Suprapubic skin (tissue), 3 donors: ENCODE data around the gene ANKRD9.

Source experiments
- POLR2A ChIP-seq, 2 donors: fragments of 450-650 bp; IDR thresholded peaks; one replicate each; pipeline ENCODE4 v1.6.1; 2017; ENCODE audit warnings: antibody characterized with exemption in 2 of 2, mild to moderate bottlenecking in 2 of 2, moderate library complexity in 2 of 2
- TF ChIP-seq, protein P1 (sequence below), 2 donors: fragments of 200-600 bp in 1 of 2; fragments of 450-650 bp in 1 of 2; sonication (generic) in 1 of 2; IDR thresholded peaks; one replicate each; pipeline ENCODE4 v1.5.1; 2016 to 2019; ENCODE audit warnings: antibody characterized with exemption in 2 of 2, mild to moderate bottlenecking in 1 of 2, moderate library complexity in 1 of 2

DNA sequence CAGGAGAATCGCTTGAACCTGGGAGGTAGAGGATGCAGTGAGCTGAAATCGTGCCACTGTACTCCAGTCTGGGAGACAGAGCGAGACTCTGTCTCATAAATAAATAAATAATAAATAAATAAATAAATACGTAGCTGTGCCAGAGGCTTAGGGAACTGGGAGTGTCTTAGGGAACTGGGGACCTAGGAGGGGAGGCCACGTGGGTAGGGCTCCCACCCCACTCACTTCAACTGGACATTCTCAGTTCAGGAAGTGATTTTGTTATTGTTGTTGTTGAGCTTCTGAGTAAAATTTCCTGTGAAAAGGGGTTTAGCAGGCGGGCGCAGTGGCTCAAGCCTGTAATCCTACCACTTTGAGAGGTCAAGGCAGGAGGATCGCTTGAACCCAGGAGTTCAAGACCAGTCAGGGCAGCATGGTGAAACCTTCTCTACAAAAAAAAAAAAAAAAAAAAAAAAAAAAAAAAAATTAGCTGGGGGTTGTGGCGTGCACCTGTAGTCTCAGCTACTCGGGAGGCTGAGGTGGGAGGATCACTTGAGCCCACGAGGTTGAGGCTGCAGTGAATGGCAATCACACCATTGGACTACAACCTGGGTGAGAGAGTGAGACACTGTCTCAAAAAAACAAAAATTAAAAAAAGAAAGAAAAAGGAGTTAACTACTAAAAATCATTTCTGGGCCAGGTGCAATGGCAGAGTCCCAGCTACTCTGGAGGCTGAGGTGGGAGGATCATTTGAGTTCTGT is 19.0 kb upstream of the ANKRD9 start:
- no peak for TF ChIP-seq POLR2A (IDR thresholded peaks at IDR 0.05)
- TF ChIP-seq, protein P1, sequence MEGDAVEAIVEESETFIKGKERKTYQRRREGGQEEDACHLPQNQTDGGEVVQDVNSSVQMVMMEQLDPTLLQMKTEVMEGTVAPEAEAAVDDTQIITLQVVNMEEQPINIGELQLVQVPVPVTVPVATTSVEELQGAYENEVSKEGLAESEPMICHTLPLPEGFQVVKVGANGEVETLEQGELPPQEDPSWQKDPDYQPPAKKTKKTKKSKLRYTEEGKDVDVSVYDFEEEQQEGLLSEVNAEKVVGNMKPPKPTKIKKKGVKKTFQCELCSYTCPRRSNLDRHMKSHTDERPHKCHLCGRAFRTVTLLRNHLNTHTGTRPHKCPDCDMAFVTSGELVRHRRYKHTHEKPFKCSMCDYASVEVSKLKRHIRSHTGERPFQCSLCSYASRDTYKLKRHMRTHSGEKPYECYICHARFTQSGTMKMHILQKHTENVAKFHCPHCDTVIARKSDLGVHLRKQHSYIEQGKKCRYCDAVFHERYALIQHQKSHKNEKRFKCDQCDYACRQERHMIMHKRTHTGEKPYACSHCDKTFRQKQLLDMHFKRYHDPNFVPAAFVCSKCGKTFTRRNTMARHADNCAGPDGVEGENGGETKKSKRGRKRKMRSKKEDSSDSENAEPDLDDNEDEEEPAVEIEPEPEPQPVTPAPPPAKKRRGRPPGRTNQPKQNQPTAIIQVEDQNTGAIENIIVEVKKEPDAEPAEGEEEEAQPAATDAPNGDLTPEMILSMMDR (IDR thresholded peaks at IDR 0.05): no peak
